Smooth muscle cell (in vitro differentiated cells): ENCODE data around the gene IFITM2. TPM values are rescaled to one million over a fixed set of nuclear protein-coding genes. Genes with fewer than 3 reads are reported as not detected.

Experiments
- DNase-seq: peaks from one replicate; lab custom pipeline; 2025; ENCODE audit not compliant: unreplicated experiment; lab: John Stamatoyannopoulos, UW
- H2AFZ ChIP-seq: fragments of 200-600 bp; sonication (generic); 2 replicates; pipeline ENCODE4 v1.6.0; 2016; ENCODE audit warnings: antibody characterized with exemption, low read depth, mild to moderate bottlenecking
- H3F3A ChIP-seq: fragments of 200-600 bp; sonication (generic); 2 replicates; pipeline ENCODE4 v1.6.0; 2017; ENCODE audit warnings: antibody characterized with exemption, low read depth
- H3K27ac ChIP-seq: fragments of 200-600 bp; sonication (generic); 2 replicates; pipeline ENCODE4 v1.5.1; 2016; ENCODE audit warnings: low read depth, mild to moderate bottlenecking
- H3K27me3 ChIP-seq: fragments of 200-600 bp; sonication (generic); 2 replicates; pipeline ENCODE4 v1.6.1; 2016; ENCODE audit warnings: low read depth, mild to moderate bottlenecking
- H3K36me3 ChIP-seq: fragments of 200-600 bp; sonication (generic); 2 replicates; pipeline ENCODE4 v1.5.1; 2016; ENCODE audit warnings: low read depth
- H3K4me1 ChIP-seq: fragments of 200-600 bp; sonication (generic); 2 replicates; pipeline ENCODE4 v1.5.1; 2016; ENCODE audit warnings: low read depth
- H3K4me2 ChIP-seq: fragments of 200-600 bp; sonication (generic); 2 replicates; pipeline ENCODE4 v1.6.0; 2016; ENCODE audit warnings: mild to moderate bottlenecking
- H3K4me3 ChIP-seq: fragments of 200-600 bp; sonication (generic); 2 replicates; pipeline ENCODE4 v1.5.1; 2016; ENCODE audit warnings: mild to moderate bottlenecking
- H3K79me2 ChIP-seq: fragments of 200-600 bp; sonication (generic); 2 replicates; pipeline ENCODE4 v1.6.0; 2016; ENCODE audit warnings: low read depth, mild to moderate bottlenecking
- H3K9ac ChIP-seq: fragments of 200-600 bp; sonication (generic); 2 replicates; pipeline ENCODE4 v1.6.0; 2016; ENCODE audit warnings: low read depth
- H3K9me3 ChIP-seq: fragments of 200-600 bp; sonication (generic); replicated peaks from 2 replicates; pipeline ENCODE4 v1.5.1; 2016; ENCODE audit warnings: low read depth
- H4K20me1 ChIP-seq: fragments of 200-600 bp; sonication (generic); 2 replicates; pipeline ENCODE4 v1.6.0; 2016; ENCODE audit warnings: low read depth
- WGBS: methylation state at CpG from one replicate; pipeline ENCODE4 v1.1.7; 2016; ENCODE audit warnings: low lambda C conversion rate; 5-methylcytosine and 5-hydroxymethylcytosine counted together
- polyA plus RNA-seq: library from polyadenylated mRNA; unstranded; fragments of >200 nt; fragmentation: Nextera tagmentation; extraction: Ambion mirVana; gene quantifications from 2 replicates; pipeline ENCODE4 v1.2.1, GENCODE V29; 2016
- total RNA-seq: library from RNA; depleted of rRNA; stranded (reverse); fragments of >200 nt; gene quantifications from 2 replicates; pipeline ENCODE4 v1.2.3, GENCODE V29; 2014
- TF ChIP-seq, protein P1 (sequence below): fragments of 200-600 bp; sonication (generic); IDR thresholded peaks from 2 replicates; pipeline ENCODE4 v1.5.1; 2017; ENCODE audit warnings: borderline replicate concordance, mild to moderate bottlenecking, antibody characterized with exemption; ENCODE audit not compliant: insufficient read depth, poor library complexity, severe bottlenecking

The IFITM2 gene
- total and polyA plus RNA-seq, 2 experiments from 2014 or later = 210 to 1,486 TPM

DNA sequence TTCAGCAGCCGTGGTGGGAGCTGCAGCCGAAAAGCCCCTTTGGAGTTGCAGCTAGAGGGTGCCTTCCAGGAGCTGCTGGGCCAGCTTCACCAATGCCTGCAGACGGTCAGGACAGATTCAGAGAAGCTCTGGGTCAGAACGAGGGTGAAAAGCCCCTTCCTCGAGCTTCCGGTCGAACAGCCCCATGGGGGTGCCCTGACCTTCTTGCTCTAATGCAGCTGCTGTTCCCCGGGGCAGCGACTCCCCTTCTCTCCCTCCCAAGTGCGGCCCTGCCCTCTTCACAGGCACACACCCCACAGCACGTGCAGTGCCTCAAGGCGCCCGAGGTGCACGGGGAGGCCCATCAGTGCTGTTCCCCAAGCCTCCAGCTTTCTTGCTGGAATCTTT is 22.7 kb downstream of the IFITM2 start:
- TF ChIP-seq, protein P1, sequence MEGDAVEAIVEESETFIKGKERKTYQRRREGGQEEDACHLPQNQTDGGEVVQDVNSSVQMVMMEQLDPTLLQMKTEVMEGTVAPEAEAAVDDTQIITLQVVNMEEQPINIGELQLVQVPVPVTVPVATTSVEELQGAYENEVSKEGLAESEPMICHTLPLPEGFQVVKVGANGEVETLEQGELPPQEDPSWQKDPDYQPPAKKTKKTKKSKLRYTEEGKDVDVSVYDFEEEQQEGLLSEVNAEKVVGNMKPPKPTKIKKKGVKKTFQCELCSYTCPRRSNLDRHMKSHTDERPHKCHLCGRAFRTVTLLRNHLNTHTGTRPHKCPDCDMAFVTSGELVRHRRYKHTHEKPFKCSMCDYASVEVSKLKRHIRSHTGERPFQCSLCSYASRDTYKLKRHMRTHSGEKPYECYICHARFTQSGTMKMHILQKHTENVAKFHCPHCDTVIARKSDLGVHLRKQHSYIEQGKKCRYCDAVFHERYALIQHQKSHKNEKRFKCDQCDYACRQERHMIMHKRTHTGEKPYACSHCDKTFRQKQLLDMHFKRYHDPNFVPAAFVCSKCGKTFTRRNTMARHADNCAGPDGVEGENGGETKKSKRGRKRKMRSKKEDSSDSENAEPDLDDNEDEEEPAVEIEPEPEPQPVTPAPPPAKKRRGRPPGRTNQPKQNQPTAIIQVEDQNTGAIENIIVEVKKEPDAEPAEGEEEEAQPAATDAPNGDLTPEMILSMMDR = no peak
- Histone ChIP-seq H4K20me1 (no peaks in the 10 kb centered on the region), H2AFZ (no peak overlapping the region), H3K27ac (no peak overlapping the region), H3K79me2 (peaks cover 4% of the 10 kb centered on the region), H3K27me3 (no peaks in the 10 kb centered on the region), H3K4me1 (peaks cover 27% of the 10 kb centered on the region), H3F3A (peaks cover 8% of the 10 kb centered on the region), H3K9ac (no peak overlapping the region), H3K4me3 (no peak overlapping the region), H3K36me3 (no peaks in the 10 kb centered on the region), H3K4me2 (no peak overlapping the region), H3K9me3 (no peaks in the 10 kb centered on the region)
- WGBS = 96% methylated on average over 14 of the region's 14 CpGs
- no peak for DNase-seq

- H4K20me1 ChIP-seq = no peaks in the 10 kb centered on the region
- TF ChIP-seq, protein P1 = no peak
Observed at GRCh38 chr11:330694-331357, 23.2 kb downstream of the IFITM2 start.

DNA sequence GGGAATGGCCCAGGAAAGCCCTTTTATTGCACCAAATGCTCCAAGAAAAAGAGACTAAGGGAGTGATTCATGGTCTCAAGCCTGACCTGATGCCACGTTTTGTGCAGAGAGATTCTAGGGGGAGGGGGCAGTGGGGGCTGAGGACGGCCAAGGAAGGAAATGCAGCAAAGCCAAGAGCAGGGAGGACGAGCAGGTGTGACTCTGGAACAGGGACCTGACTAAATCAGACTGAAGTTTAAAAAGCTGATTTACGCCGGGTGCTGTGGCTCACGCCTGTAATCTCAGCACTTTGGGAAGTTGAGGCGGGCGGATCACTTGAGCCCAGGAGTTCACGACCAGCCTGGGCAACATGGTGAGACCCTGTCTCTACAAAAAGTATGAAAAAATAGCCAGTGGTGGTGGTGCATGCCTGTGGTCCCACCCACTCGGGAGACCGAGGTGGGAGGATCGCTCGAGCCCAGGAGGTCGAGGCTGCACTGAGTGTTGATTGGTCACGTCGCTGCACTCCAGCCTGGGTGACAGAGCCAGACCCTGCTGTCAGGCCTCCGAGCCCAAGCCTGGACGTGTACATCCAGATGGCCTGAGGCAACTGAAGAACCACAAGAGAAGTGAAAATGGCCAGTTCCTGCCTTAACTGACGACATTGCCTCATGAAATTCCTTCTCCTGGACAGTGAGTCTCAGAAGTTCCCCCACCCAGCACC is 23.9 kb downstream of the IFITM2 start:
- peaks cover 39% of the 10 kb centered on the region for H3K4me1 ChIP-seq
- peaks cover 4% of the 10 kb centered on the region for H3K79me2 ChIP-seq
- 89% methylated on average over 19 of the region's 19 CpGs for WGBS
- no peaks in the 10 kb centered on the region for H3K36me3 ChIP-seq
- H3K9me3 ChIP-seq = no peaks in the 10 kb centered on the region
- TF ChIP-seq, protein P1 = no peak
- no peak overlapping the region for H3K4me2 ChIP-seq
- H2AFZ ChIP-seq = no peak overlapping the region
- H3F3A ChIP-seq = peaks cover 8% of the 10 kb centered on the region
- no peak overlapping the region for H3K9ac ChIP-seq
- no peaks in the 10 kb centered on the region for H4K20me1 ChIP-seq
- H3K27me3 ChIP-seq = no peaks in the 10 kb centered on the region
- no peak for DNase-seq
- H3K4me3 ChIP-seq = no peak overlapping the region
- H3K27ac ChIP-seq = no peak overlapping the region

More at GRCh38 chr11:330694-331357, 23.2 kb downstream of the IFITM2 start:
- H3K27ac ChIP-seq = no peak overlapping the region
- H3K4me1 ChIP-seq = peaks cover 32% of the 10 kb centered on the region
- H3K79me2 ChIP-seq = peaks cover 4% of the 10 kb centered on the region
- no peak overlapping the region for H2AFZ ChIP-seq
- H3K9me3 ChIP-seq = no peaks in the 10 kb centered on the region
- H3F3A ChIP-seq = peaks cover 8% of the 10 kb centered on the region
- no peaks in the 10 kb centered on the region for H3K27me3 ChIP-seq
- DNase-seq = no peak
- H3K9ac ChIP-seq = no peak overlapping the region
- H3K4me3 ChIP-seq = no peak overlapping the region
- WGBS = 95% methylated on average over 34 of the region's 34 CpGs
- H3K36me3 ChIP-seq = no peaks in the 10 kb centered on the region
- no peak overlapping the region for H3K4me2 ChIP-seq
